NCI-H1436 treated with DMSO at 0.1 percent for 48 hours (cell line): ENCODE measurements around the gene TUBA1B.
"Not testable (repeated sequence)": the region's sequence is repeated elsewhere in the genome, so short reads cannot be mapped to it uniquely, and the experiment has no call there.

Experiments
- DNase-seq: peaks from one replicate; lab custom pipeline; 2025; lab: John Stamatoyannopoulos, UW

The TUBA1B gene

GRCh38 chr12:49131051-49131893 is at the start of gene TUBA1B:
TSS of gene TUBA1B (minus strand) at chr12:49131395. CDS start at chr12:49131300, 95 bp downstream.
- peak; percentile 61 for DNase-seq

GRCh38 chr12:49174218-49174617 is 43.0 kb upstream of the TUBA1B start:
- no peak for DNase-seq

DNA sequence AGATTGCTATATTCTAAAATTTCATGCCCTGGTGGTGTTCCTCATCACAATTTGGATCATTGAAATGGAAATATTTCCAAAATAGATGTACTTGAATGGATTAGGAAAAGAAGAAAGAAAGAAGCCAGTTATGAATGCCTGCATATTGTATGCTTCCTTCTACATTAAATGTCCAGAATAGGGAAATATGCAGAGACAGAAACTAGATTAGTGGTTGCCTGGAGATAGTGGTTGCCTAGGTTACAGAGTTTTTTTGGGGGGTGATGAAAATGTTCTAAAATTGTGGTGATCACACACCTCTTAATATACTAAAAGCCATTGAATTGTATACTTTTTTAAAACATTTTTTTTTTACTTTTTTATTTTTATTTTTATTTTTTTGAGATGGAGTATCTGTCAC is 39.7 kb upstream of the TUBA1B start:
- DNase-seq: no peak

GRCh38 chr12:49165114-49165513 is 33.9 kb upstream of the TUBA1B start:
- DNase-seq: no peak

- not testable (repeated sequence) for DNase-seq
Measured at GRCh38 chr12:49161901-49162300, 30.7 kb upstream of the TUBA1B start.

DNA sequence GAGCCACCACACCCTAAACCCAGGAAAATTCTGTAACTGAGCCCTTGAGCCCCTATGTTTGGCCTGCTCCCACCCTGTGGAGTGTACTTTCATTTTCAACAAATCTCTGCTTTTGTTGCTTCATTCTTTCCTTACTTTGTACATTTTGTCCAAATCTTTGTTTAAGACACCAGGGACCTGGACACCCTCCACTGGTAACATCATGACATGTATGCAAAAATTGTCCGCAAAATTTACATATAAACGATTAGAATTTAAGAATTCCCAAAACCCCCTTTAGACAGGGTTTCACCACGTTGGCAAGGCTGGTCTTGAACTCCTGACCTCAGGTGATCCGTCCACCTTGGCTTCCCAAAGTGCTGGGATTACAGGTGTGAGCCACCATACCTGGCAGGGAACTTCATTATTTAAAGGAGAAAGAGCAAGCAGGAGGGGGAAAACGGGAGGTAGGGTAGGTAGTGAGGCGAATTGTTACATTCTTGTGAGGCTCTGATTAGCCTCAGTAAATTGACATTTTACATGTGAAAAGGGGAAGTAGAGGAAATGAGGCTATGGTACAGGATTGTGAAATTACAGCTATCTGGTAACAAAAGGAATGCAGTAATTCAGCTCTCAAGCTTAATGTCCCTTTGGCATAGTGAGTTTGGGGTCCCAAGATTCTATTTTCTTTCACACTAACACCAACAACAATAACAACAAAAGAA is 30.0 kb upstream of the TUBA1B start:
- no peak for DNase-seq

GRCh38 chr12:49160399-49160798 is 29.2 kb upstream of the TUBA1B start:
- no peak for DNase-seq

DNA sequence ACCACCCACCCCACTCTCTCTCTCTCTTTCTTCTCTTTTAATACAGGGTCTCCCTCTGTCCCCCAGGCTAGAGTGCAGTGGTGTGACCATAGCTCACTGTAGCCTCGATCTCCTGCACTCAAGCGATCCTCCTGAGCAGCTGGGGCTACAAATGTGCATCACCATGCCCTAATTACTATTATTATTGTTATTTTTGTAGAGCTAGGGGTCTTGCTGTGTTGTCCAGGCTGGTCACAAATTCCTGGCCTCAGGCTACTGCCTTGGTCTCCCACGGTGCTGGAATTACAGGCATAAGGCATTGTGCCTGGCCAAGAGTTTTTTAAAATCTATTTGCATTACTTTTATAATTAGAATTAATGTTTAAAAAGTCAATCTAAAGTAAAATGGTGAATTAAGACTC is 23.0 kb upstream of the TUBA1B start:
- DNase-seq: no peak

GRCh38 chr12:49147384-49147783 is 16.2 kb upstream of the TUBA1B start:
- no peak for DNase-seq

DNA sequence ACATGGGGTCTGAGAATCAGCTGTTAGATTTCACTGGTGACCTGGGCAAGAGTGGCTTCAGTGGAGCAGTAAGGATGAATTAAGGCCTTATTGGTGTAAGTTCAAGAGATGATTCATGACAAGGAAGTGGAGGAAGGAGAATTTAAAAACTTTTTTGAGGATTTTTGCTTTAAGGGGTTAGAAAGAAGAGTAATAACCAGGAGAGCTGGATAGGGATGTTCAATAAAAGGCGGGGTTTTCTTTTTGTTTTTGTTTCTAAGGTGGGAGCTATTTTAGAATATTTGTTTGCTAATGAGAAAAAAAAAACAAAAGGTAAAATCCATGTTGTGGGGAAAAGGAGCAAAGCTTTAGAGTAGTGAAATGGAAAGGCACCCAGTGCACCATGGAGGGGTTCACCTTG is 15.2 kb upstream of the TUBA1B start:
- no peak for DNase-seq

- no peak for DNase-seq
Measured at GRCh38 chr12:49144384-49144783, 13.2 kb upstream of the TUBA1B start.

DNA sequence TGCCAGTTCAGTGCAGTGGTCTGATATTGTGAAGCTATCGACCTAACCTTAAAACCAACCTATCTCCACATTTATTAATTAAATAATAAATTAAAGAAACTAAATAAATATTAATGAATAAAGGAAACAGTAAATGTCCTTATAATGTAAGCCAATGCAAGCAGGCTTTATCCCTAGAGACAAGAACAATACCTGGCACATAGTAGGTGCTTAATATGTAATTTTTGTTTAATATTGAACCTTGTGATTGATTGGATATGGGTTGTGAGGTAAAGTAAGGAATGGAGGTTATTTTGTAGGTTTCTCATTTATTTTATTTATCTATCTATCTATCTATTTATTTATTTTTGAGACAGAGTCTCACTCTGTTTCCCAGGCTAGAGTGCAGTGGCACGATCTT is 7.8 kb upstream of the TUBA1B start:
- no peak for DNase-seq

GRCh38 chr12:49138587-49138986 is 7.4 kb upstream of the TUBA1B start:
- no peak for DNase-seq

- no peak for DNase-seq
Measured at GRCh38 chr12:49137476-49137875, 6.3 kb upstream of the TUBA1B start.

DNA sequence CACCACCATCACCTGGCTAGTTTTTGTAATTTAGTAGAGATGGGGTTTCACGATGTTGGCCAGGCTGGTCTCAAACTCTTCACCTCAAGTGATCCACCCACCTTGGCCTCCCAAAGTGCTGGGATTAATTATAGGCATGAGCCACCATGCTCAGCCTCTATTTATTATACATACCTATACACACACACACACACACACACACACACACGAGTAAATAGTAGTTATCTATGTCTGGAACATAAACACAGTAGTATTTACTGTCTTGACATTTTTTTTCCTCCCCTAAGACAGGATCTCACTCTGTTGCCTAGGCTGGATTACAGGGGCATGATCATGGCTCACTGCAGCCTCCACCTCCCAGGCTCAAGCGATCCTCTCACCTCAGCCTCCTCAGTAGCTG is 5.8 kb upstream of the TUBA1B start:
- DNase-seq: not testable (repeated sequence)

- no peak for DNase-seq
Measured at GRCh38 chr12:49133590-49133989, 2.4 kb upstream of the TUBA1B start.

DNA sequence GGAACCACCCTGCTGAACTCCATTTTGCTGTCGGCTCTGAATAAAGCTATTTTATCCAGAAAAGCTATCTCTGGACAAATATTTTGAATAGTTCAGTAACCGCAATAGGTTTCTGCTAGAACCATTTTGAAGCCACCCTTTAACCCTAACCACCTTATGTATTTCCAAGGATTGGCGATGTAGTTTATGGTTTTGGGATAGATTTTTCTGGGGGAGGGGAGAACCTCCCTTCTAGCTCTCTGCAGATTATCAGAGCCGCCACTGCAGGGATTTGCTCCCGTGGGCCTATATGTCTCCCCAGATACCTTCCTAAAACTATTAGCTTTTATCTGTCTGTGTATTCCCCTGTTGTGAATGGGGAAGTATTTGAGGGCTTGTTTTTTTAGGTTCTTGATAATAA is 1.8 kb upstream of the TUBA1B start:
- no peak for DNase-seq

DNA sequence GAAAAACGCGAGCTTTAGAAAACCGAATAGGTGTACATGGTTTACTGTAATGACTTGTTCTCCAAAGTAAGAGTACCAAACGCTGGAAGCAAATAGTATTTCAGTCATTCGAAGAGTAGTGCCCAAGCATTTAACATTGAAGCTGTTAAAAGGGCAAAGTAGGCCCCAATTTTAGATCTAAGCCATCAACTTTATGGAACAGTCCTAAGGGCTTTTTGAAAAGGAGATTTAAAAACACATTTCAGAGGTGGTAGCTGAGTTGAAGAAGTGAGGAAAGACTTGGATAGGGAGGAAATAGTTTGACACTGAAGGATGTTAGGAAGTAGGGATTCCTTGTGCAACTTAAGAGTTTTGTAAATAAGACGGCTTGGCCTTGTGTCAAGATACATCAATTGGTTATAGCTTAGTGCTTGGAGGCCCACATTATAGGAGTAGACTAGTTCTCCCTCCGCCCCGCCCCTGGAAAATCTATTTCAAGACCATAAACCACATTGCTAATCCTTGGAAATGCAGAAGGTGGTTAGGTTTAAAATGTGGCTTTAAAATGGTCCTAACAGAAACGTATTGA is 783 bp upstream of the TUBA1B start:
- peak; percentile 15 for DNase-seq

- DNase-seq: peak; percentile 44
Measured at GRCh38 chr12:49130151-49131050, 794 bp downstream of the TUBA1B start.

DNA sequence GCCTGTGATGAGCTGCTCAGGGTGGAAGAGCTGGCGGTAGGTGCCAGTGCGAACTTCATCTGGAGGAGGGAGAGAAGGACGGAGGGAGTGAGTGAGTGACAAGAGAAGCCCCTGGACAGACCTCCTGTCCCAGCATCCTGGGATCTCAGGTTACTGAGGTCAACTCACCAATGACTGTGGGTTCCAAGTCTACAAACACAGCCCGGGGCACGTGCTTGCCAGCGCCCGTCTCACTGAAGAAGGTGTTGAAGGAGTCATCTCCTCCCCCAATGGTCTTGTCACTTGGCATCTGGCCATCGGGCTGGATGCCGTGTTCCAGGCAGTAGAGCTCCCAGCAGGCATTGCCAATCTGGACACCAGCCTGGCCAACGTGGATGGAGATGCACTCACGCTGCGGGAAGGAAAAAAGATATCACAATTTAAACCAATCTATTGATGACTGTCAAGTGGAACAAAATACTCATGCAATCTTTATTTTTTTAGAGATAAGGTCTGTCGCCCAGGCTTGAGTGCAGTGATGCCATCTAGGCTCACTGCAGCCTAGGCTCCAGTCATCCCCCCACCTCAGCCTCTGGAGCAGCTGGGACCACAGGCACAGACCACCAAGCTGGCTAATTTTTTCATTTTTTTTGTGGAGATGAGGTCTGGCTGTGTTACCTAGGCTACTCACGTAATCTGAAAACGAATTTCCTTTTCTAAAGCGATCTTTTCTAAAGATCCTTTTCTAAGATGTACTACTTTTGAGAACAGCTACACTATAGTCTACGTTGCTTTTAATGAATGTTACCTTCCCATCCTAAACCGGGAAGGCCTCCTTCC is 1.7 kb downstream of the TUBA1B start:
- DNase-seq: no peak

- not testable (repeated sequence) for DNase-seq
Measured at GRCh38 chr12:49127971-49128370, 3.2 kb downstream of the TUBA1B start.
